ENCODE data around the gene PHF12.
"Not testable (repeated sequence)": the region's sequence is repeated elsewhere in the genome, so short reads cannot be mapped to it uniquely, and the experiment has no call there.

The PHF12 gene

GRCh38 chr17:28883967-28884702 lies 67.2 kb downstream of the PHF12 start:
- no peak for DNase-seq (ENCODE audit: low read depth in 2 of 2)

GRCh38 chr17:28882154-28882895 lies 69.0 kb downstream of the PHF12 start:
- no peak for DNase-seq (ENCODE audit: low read depth in 2 of 2)

GRCh38 chr17:28881533-28882056 lies 69.7 kb downstream of the PHF12 start:
- DNase-seq (ENCODE audit: low read depth in 2 of 2), result no peak

- DNase-seq (ENCODE audit: low read depth in 2 of 2), result no peak
Observed at GRCh38 chr17:28880572-28880945, 70.8 kb downstream of the PHF12 start.

GRCh38 chr17:28879886-28880571 lies 71.3 kb downstream of the PHF12 start:
- no peak for DNase-seq (ENCODE audit: low read depth in 2 of 2)

GRCh38 chr17:28878981-28879380 lies 72.3 kb downstream of the PHF12 start:
- DNase-seq (ENCODE audit: low read depth in 2 of 2), result no peak

- DNase-seq (ENCODE audit: low read depth in 2 of 2), result no peak
Observed at GRCh38 chr17:28878158-28878910, 73.0 kb downstream of the PHF12 start.

- not testable (repeated sequence) for DNase-seq (ENCODE audit: low read depth in 2 of 2)
Observed at GRCh38 chr17:28877150-28877711, 74.1 kb downstream of the PHF12 start.

- no peak for DNase-seq (ENCODE audit: low read depth in 2 of 2)
Observed at GRCh38 chr17:28875848-28876550, 75.3 kb downstream of the PHF12 start.

GRCh38 chr17:28874750-28875149 lies 76.6 kb downstream of the PHF12 start:
- no peak for DNase-seq (ENCODE audit: low read depth in 2 of 2)

- DNase-seq (ENCODE audit: low read depth in 2 of 2), result no peak
Observed at GRCh38 chr17:28873839-28874238, 77.5 kb downstream of the PHF12 start.

GRCh38 chr17:28871056-28871579 lies 80.2 kb downstream of the PHF12 start:
- DNase-seq (ENCODE audit: low read depth in 2 of 2), result no peak

- no peak for DNase-seq (ENCODE audit: low read depth in 2 of 2)
Observed at GRCh38 chr17:28867276-28867675, 84.0 kb downstream of the PHF12 start.

- DNase-seq (ENCODE audit: low read depth in 2 of 2), result no peak
Observed at GRCh38 chr17:28865946-28866752, 85.2 kb downstream of the PHF12 start.

- DNase-seq (ENCODE audit: low read depth in 2 of 2), result no peak
Observed at GRCh38 chr17:28864991-28865849, 86.1 kb downstream of the PHF12 start.

- DNase-seq (ENCODE audit: low read depth in 2 of 2), result no peak
Observed at GRCh38 chr17:28863953-28864352, 87.4 kb downstream of the PHF12 start.

- no peak for DNase-seq (ENCODE audit: low read depth in 2 of 2)
Observed at GRCh38 chr17:28862561-28862960, 88.8 kb downstream of the PHF12 start.

- no peak for DNase-seq (ENCODE audit: low read depth in 2 of 2)
Observed at GRCh38 chr17:28861393-28862203, 89.7 kb downstream of the PHF12 start.
